Measurements from ENCODE around the gene ELK4. TPM values are rescaled to one million over a fixed set of nuclear protein-coding genes. Genes with fewer than 3 reads are reported as not detected.

ELK4 gene
- polyA plus RNA-seq, 1 donor (not counting 4 experiments of a cell fraction or from before 2014, with no cell fraction given): 8.6 TPM

GRCh38 chr1:205587581-205587980 is 44.2 kb downstream of the ELK4 start:
- TF ChIP-seq EZH2 (IDR thresholded peaks at IDR 0.05; ENCODE audit: low read length) (no peak), CTCF (optimal IDR thresholded peaks at IDR 0.05 in 1 of 3, IDR thresholded peaks at IDR 0.05 in 1 of 3, conservative IDR thresholded peaks at IDR 0.05 in 1 of 3; ENCODE audit: extremely low read depth in 1 of 3, insufficient read depth in 2 of 3, low read length in 3 of 3) (no peak)
- Histone ChIP-seq H3K4me3 (ENCODE audit: control insufficient read depth in 2 of 3, extremely low read depth in 1 of 3, insufficient read depth in 2 of 3, low read depth in 1 of 3, low read length in 3 of 3) (no peak overlapping the region), H2AFZ (ENCODE audit: control insufficient read depth, low read length) (no peak overlapping the region), H3K9me3 (ENCODE audit: control insufficient read depth, low read depth, low read length) (no peaks in the 10 kb centered on the region), H4K20me1 (ENCODE audit: control insufficient read depth, extremely low read depth, insufficient read depth, low read length) (no peaks in the 10 kb centered on the region), H3K36me3 (ENCODE audit: control insufficient read depth in 2 of 2, extremely low read depth in 1 of 2, insufficient read depth in 2 of 2, low read length in 2 of 2) (no peaks in the 10 kb centered on the region), H3K9me1 (ENCODE audit: control insufficient read depth, extremely low read depth, insufficient read depth, low read length) (no peaks in the 10 kb centered on the region), H3K4me1 (ENCODE audit: control insufficient read depth, extremely low read depth, insufficient read depth, low read length) (peaks cover 7% of the 10 kb centered on the region), H3K27ac (ENCODE audit: control insufficient read depth, insufficient read depth, low read length) (no peak overlapping the region), H3K4me2 (ENCODE audit: control insufficient read depth, extremely low read depth, insufficient read depth, low read depth, low read length) (no peak overlapping the region), H3K79me2 (ENCODE audit: control insufficient read depth, insufficient read depth, low read length) (no peaks in the 10 kb centered on the region), H3K9ac (ENCODE audit: control insufficient read depth, extremely low read depth, insufficient read depth, low read length) (no peak overlapping the region), H3K27me3 (ENCODE audit: control insufficient read depth, extremely low read depth, insufficient read depth, low read length) (no peaks in the 10 kb centered on the region)
- no peak for DNase-seq (ENCODE audit: low read depth, low spot score)
- dilution Hi-C loops (cut with MboI; ENCODE audit: extremely low pct_ligation_motif_present, low sequenced_read_pairs): no loop called here
- no peak for FAIRE-seq

GRCh38 chr1:205585835-205586785 is 45.7 kb downstream of the ELK4 start:
- TF ChIP-seq EZH2 (IDR thresholded peaks at IDR 0.05; ENCODE audit: low read length) (no peak), CTCF (optimal IDR thresholded peaks at IDR 0.05 in 1 of 3, IDR thresholded peaks at IDR 0.05 in 1 of 3, conservative IDR thresholded peaks at IDR 0.05 in 1 of 3; ENCODE audit: extremely low read depth in 1 of 3, insufficient read depth in 2 of 3, low read length in 3 of 3) (no peak)
- H3K9ac ChIP-seq (ENCODE audit: control insufficient read depth, extremely low read depth, insufficient read depth, low read length): no peak overlapping the region
- H3K36me3 ChIP-seq (ENCODE audit: control insufficient read depth in 2 of 2, extremely low read depth in 1 of 2, insufficient read depth in 2 of 2, low read length in 2 of 2): no peaks in the 10 kb centered on the region
- H3K9me1 ChIP-seq (ENCODE audit: control insufficient read depth, extremely low read depth, insufficient read depth, low read length): no peaks in the 10 kb centered on the region
- peaks cover 7% of the 10 kb centered on the region for H3K4me1 ChIP-seq (ENCODE audit: control insufficient read depth, extremely low read depth, insufficient read depth, low read length)
- dilution Hi-C loops (cut with MboI; ENCODE audit: extremely low pct_ligation_motif_present, low sequenced_read_pairs): no loop called here
- H3K27ac ChIP-seq (ENCODE audit: control insufficient read depth, insufficient read depth, low read length): no peak overlapping the region
- no peak for DNase-seq (ENCODE audit: low read depth, low spot score)
- FAIRE-seq: no peak
- H3K4me3 ChIP-seq (ENCODE audit: control insufficient read depth in 2 of 3, extremely low read depth in 1 of 3, insufficient read depth in 2 of 3, low read depth in 1 of 3, low read length in 3 of 3): no peak overlapping the region
- H3K4me2 ChIP-seq (ENCODE audit: control insufficient read depth, extremely low read depth, insufficient read depth, low read depth, low read length): no peak overlapping the region
- no peaks in the 10 kb centered on the region for H3K9me3 ChIP-seq (ENCODE audit: control insufficient read depth, low read depth, low read length)
- peaks cover 8% of the 10 kb centered on the region for H3K27me3 ChIP-seq (ENCODE audit: control insufficient read depth, extremely low read depth, insufficient read depth, low read length)
- H3K79me2 ChIP-seq (ENCODE audit: control insufficient read depth, insufficient read depth, low read length): no peaks in the 10 kb centered on the region
- no peak overlapping the region for H2AFZ ChIP-seq (ENCODE audit: control insufficient read depth, low read length)
- H4K20me1 ChIP-seq (ENCODE audit: control insufficient read depth, extremely low read depth, insufficient read depth, low read length): no peaks in the 10 kb centered on the region
